ENCODE results near the gene BAIAP2.

GRCh38 chr17:81120149-81120484 is 85.2 kb downstream of the BAIAP2 start:
- TF ChIP-seq CTCF (IDR thresholded peaks at IDR 0.05) (no peak), POLR2A (IDR thresholded peaks at IDR 0.05) (no peak)
